GM19452 (cell line): ENCODE results near the gene SMC3.

Source experiments
- ATAC-seq: cut with Tn5 transposase; IDR thresholded peaks from one replicate; pipeline ENCODE4 v1.9.1; 2021; ENCODE audit not compliant: unreplicated experiment

SMC3 gene

GRCh38 chr10:110544958-110545537 lies 22.4 kb upstream of the SMC3 start:
- ATAC-seq, result no peak

GRCh38 chr10:110546077-110546476 lies 21.4 kb upstream of the SMC3 start:
- ATAC-seq, result no peak

DNA sequence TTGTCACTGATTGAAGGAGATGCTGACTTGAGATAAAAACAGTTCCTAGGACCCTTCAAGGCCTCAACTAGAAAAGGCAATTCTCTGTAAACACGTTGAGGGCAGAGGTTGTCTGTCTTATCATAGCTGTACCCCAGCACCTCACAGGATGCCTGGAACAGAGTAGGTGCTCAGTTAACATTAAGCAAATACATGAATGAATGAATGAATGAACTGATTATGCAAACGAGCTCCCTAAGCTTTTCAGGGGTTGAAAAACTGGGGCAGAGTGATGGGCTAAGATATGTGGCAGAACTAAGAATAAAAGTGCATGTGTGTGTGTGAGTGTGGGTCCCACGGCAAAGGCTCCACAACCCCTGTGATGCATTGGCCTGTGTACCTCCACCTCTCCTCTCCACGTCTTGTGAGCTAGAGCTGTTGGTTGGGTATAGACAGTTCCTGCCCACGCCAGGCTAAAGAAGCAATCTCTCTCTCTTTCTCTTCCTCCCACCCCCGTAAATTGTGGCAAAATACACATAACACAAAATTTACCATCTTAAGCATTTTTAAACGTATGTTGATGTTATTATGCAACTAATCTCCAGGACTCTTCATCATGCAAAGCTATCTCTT lies 20.9 kb upstream of the SMC3 start:
- no peak for ATAC-seq

DNA sequence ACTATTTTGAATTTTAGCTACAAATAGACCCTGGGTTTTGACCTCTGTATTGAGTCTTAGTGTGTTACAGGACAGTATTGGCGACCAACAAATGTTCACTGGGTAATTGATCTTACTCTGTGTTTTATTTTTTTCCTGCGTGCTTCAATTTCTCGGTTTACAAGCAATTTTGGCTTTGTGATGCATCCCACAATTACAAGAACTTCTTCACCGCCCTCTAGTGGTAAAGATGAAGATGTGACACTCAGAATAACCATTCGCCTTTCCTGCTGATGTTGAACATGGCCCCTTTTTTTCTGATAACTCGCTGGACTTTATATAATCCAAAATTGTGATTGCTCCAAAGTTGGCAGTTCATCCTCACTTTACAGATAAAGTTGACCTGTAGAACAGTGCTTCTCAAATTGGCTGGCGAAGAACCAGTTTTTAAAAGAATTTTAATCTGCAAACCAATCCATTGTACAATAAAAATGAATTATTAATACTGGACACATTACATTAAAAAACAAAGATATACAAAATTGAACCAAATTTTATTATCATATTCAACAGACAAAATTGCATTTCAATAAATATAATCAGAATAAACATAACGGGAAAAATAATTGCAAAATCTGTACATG lies 20.2 kb upstream of the SMC3 start:
- ATAC-seq, result peak; percentile 54

GRCh38 chr10:110548002-110548401 lies 19.5 kb upstream of the SMC3 start:
- ATAC-seq, result no peak

GRCh38 chr10:110549211-110549610 lies 18.3 kb upstream of the SMC3 start:
- ATAC-seq, result no peak

DNA sequence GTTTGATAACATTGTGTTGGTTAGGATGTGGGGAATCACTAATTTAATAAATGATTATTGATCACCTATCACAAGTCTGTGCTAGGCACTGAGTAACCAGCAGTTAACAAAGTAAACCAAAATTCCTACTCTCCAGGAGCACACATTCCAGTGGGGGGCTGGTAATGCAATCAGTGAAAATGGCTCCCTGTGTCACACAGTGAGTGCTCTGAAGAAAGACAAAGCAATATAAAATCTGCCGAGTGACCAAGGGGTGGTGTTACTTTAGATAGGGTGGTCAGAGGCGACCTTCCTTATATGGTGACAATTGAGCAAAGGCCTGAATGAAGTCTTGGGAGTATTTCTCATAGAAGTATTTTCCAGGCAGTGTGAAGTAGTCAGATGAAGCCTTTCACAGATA lies 13.6 kb upstream of the SMC3 start:
- no peak for ATAC-seq

DNA sequence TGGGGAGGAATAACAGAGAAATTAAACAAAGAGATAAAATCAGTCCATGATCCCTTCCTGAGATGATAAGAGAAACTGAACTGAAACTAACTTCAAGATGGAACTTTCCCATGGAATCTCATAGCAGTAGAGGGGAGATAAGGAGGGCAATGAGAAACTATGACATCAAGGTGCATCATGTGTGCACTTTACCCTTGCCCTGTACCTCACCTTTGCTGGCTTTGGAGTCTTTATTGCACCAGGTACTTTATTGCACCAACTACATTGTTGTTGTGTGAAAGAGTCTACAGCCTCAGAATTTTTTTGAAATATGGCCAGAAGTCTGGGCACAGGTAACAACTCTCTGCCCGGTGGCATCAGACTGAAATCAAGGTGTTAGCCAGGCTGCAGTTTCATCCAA lies 11.2 kb upstream of the SMC3 start:
- no peak for ATAC-seq

DNA sequence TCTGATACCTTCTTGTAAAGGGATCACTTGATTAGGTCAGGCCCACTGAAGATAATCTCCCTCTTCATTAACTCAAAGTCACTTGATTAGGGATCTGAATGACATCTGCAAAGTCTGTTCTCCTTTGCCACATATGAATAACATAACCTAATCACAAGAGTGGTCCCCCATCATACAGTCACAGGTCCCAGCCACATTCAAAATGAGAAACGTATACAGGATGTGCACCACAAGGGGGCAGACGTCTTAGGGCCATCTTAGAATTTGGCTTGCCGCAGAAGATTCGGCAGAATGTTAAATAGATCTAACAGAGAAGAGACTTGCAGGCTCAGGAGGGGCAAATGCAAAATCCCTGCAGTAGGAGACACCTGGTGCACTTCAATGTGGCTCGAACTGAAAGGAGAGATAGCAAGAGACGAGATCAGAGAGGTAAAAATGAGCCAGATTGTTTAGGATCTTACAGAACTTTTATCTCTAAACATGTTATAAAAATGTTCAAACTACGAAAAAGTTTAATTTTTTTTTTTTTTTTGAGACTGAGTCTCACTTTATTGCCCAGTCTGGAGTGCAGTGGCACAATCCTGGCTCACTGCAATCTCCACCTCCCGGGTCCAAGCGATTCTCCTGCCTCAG lies 10.4 kb upstream of the SMC3 start:
- peak; percentile 74 for ATAC-seq

GRCh38 chr10:110558041-110558440 lies 9.5 kb upstream of the SMC3 start:
- no peak for ATAC-seq

GRCh38 chr10:110560012-110560411 lies 7.5 kb upstream of the SMC3 start:
- ATAC-seq, result no peak

DNA sequence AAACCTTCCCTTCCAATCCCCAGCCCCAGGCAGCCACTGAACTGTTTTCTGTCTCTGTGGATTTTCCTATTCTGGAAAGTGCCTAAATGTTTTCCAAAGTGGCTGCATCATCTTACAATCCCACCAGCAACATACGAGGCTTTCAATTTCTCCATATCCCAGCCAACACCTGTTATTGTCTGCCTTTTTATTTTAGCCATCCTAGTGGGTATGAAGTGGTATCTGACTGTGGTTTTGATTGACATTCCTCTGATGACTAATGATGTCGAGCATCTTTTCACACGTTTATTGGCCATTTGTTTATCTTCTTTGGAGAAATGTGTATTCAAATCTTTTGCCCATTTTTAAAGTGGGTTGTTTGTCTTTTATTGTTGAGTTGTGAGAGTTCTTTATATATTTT lies 6.2 kb upstream of the SMC3 start:
- no peak for ATAC-seq

- ATAC-seq, result no peak
Observed at GRCh38 chr10:110562348-110562747, 5.1 kb upstream of the SMC3 start.

DNA sequence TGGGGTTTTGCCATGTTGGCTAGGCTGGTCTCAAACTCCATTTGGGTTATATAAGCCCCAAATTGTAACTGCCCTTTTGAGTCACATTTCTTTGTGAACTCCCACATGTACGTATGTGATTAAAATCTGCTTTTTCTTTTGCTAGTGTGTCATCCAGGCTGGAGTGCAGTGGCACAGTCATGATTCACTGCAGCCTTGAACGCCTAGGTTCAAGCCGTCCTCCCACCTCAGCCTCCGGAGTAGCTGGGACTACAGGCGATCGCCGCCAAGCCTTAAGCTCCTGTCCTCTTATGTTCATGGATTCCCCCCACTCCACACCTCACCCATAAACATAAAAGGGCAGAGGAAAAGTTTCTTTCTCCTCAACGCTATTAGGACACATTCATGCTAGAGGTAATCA lies 4.4 kb upstream of the SMC3 start:
- ATAC-seq, result no peak

- ATAC-seq, result no peak
Observed at GRCh38 chr10:110566472-110567200, 859 bp upstream of the SMC3 start.

DNA sequence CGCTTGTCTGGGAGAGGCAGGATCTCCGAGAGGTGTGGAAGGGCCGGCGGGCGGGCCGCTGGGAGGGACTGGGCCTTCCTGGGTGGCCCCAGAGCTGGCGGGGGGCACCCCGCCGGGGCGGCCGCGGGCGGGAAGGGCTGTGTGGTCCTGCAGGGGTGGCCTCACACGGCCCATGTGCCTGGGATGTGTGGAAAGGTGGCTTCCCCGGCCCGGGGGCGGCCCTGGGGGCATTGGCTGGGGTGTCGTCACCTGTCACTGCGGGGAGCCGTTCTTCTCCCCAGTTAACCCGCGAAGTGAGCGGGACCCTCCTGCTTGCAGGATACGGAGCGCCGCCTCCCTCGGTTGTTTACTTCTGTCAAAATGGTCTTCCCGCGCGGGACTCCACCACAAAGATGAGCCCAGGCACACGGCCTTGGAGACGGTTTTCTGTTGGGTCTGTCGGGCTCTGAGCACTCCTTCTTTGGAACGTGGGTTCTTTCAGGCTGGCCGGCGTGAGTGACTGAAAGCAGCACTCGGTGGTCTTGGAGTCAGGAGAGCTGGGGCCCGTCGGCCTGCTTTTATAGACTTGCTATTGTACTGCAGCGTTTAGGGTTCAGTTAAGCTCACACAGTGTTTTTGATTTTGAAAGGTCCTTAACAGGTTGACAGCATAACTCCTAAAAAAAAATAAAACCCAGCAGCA lies 700 bp downstream of the SMC3 start:
- peak; percentile 26 for ATAC-seq

DNA sequence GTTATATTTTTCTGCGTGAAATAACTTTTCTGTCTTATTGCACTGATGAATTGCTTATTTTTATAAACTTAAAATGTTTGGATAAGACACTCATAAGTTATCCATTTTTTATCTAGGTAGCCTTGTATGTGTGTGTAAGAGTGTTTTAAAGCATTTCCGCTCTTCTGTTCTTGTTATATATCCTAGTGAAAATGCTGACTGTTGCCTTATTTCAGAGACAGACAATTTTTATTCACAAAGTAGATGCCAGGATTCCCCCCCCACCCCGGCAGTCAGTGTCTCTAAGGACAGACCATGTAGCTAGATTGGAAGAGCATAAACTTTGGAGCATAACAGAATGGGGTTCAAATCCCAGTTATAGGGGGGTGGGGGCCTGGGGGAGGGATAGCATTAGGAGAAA lies 1.6 kb downstream of the SMC3 start:
- ATAC-seq, result no peak

DNA sequence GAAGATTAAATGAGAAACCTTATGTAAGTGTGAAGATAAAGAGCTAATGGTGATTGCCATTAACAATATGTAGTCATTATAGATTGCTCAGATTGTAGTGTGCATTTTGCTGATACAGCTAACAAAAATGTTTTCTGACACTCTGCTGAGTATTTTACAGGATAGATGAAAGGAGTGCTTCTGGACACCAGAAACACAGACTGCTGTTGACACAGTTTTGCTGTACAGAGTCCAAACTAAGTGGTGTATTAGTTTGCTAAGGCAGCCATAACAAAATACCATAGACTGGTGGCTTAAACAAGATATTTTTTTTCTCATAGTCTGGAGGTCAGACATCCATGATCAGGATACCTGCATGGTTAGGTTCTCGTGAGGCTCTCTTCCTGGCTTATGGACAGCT lies 2.2 kb downstream of the SMC3 start:
- ATAC-seq, result no peak

DNA sequence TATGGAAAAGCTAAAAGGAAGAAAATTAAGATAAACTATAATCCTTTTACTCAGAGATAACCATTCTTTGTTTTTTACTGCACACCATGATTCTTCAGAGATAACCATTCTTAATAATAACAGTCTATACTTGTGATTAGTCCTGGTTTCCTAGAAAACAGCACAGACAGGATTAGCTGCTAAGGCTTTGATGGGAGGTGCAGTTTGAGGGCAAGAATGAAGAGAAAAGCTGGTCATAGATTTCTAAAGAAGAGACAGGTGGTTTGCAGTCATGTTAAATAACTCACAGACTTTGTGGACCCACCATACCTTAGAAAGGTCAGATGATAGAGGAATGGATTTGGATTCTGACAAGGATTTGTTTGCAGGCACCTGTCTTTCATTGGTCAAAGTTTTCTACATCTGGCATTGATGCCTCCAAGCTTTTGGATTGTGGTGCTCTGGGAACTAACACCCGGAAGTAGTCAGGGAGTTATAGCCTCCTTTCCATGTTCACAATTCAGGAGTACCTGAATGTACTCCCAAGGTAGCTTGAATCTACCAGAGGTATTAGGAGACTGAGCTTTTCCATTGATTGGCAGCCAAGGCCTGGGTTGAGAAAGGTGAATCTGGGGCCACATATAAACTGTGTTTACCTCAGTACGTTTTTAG lies 3.7 kb downstream of the SMC3 start:
- no peak for ATAC-seq

DNA sequence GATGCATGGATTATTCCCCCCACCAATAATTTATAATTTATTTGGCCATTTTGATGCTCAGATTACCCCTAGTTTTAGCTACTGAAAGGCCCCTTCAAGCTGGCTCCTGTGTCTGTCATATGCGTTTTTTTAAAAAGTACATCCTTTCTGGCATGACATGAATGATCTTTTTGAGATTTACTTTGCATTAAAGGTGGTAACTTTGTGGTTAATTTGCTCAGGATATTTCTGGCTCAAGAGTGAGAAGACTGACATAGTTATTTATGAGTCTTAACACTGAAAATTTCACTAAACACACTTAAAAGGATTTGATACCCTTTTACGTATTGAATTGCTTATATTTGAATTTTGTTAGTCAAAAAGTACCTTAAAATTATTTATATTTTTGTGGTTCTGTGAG lies 5.4 kb downstream of the SMC3 start:
- no peak for ATAC-seq

DNA sequence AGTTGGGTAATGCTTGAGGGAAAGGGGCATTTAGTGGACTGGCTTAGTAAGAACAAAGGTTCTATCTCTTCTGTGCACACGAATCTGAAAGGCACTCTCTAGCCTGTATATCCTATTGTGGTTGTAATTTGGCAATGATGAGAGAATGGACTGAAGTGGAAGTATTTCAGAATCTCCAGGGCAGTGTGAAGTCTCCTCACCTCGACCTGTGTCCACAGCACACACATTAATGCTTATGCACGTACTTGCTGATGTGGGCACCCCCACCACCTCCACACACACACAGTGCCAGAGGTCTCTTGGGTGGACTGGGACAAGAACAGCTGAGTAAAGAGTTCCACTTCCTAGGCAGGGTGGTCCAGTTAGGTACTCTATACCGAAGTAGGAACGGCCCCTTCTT lies 6.9 kb downstream of the SMC3 start:
- no peak for ATAC-seq
